K562 (cell line): ENCODE measurements around the gene SRCAP. TPM values are rescaled to one million over a fixed set of nuclear protein-coding genes. Genes with fewer than 3 reads are reported as not detected.

Experiments used
- ATAC-seq: fragments of 200-7000 bp; cut with Tn5 transposase; 3 replicates; pipeline ENCODE4 v1.9.1; 2020; ENCODE audit warnings: moderate library complexity
- BruUV-seq: library from RNA; stranded (reverse); fragments of 400-500 nt; replicated peaks from 2 replicates; lab custom pipeline; 2021; lab: Mats Ljungman, UMichigan
- CTCF ChIA-PET: fragments of 300-600 bp; formaldehyde crosslinking; extraction: SDS; loops from one replicate; lab custom pipeline; 2021; ENCODE audit warnings: low intra/inter-chr PET ratio; lab: Yijun Ruan, JAX
- POLR2A ChIA-PET: fragments of 300-600, 350-650 bp; sonication (Branson Sonifier 250); formaldehyde crosslinking; extraction: SDS; loops from one replicate; lab custom pipeline; 2021; ENCODE audit warnings: antibody characterized with exemption, inconsistent platforms; lab: Yijun Ruan, JAX
- DNase-seq, 4 experiments: peaks; one replicate each; pipeline versions ENCODE4 v3.0.0 to v3.0.0-alpha.2; 2011 to 2018; ENCODE audit warnings: low spot score in 3 of 4, mixed read lengths in 3 of 4; ENCODE audit errors: extremely low read depth in 1 of 4
- FAIRE-seq: peaks from 2 replicates; lab custom pipeline; 2011; peaks lifted over from hg19 to GRCh38; lab: Jason Lieb, UNC
- H2AFZ ChIP-seq: 2 replicates; pipeline ENCODE4 v1.6.0; 2011; ENCODE audit warnings: low read depth, low read length, control low read depth, inconsistent platforms
- H3K27ac ChIP-seq: fragments of 200-600 bp; 3 replicates; pipeline ENCODE4 v1.8.0; 2011; ENCODE audit warnings: low read depth, mild to moderate bottlenecking, control low read depth, inconsistent platforms, low read length, moderate library complexity, mixed read lengths; ENCODE audit errors: extremely low read depth
- H3K27me3 ChIP-seq, 2 experiments: fragments of 300-600 bp in 1 of 2; 2 replicates in 1 of 2; 3 replicates in 1 of 2; pipeline versions ENCODE4 v1.6.0 to v1.8.0; 2011; ENCODE audit warnings: inconsistent platforms in 2 of 2, low read length in 2 of 2, mild to moderate bottlenecking in 1 of 2, mixed read lengths in 1 of 2, moderate library complexity in 1 of 2; ENCODE audit not compliant: control insufficient read depth in 2 of 2, insufficient read depth in 2 of 2
- H3K36me3 ChIP-seq: fragments of 300-600 bp; 3 replicates; pipeline ENCODE4 v1.8.0; 2011; ENCODE audit warnings: mild to moderate bottlenecking, low read length, inconsistent platforms; ENCODE audit not compliant: control insufficient read depth, insufficient read depth
- H3K4me1 ChIP-seq, 2 experiments: fragments of 200-600 bp in 1 of 2; replicated peaks in 1 of 2; 2 replicates in 1 of 2; 3 replicates in 1 of 2; pipeline versions ENCODE4 v1.5.1 to v1.8.0; 2011; ENCODE audit warnings: inconsistent platforms in 2 of 2, low read length in 2 of 2, mild to moderate bottlenecking in 1 of 2, mixed read lengths in 1 of 2, moderate library complexity in 1 of 2; ENCODE audit not compliant: control insufficient read depth in 2 of 2, insufficient read depth in 2 of 2
- H3K4me2 ChIP-seq: 2 replicates; pipeline ENCODE4 v1.6.1; 2011; ENCODE audit warnings: low read length, control low read depth, inconsistent platforms, mixed read lengths; ENCODE audit not compliant: insufficient read depth
- H3K4me3 ChIP-seq: fragments of 200-600 bp; sonication (generic), shearing (Covaris generic); 2 replicates; pipeline ENCODE4 v1.5.1; 2016; ENCODE audit warnings: control low read depth, inconsistent platforms
- H3K79me2 ChIP-seq: fragments of 200-600 bp; 3 replicates; pipeline ENCODE4 v1.8.0; 2011; ENCODE audit warnings: low read length, inconsistent platforms; ENCODE audit not compliant: control insufficient read depth, insufficient read depth
- H3K9ac ChIP-seq, 2 experiments: 2 replicates each; pipeline versions ENCODE4 v1.6.0 to v1.6.1; 2011; ENCODE audit warnings: low read depth in 2 of 2, low read length in 2 of 2, control low read depth in 1 of 2, inconsistent platforms in 1 of 2, mild to moderate bottlenecking in 1 of 2, mixed read lengths in 1 of 2; ENCODE audit not compliant: insufficient read depth in 1 of 2
- H3K9me1 ChIP-seq: one replicate; pipeline ENCODE4 v1.6.0; 2011; ENCODE audit warnings: inconsistent platforms, mild to moderate bottlenecking, low read length, moderate library complexity; ENCODE audit not compliant: control insufficient read depth, insufficient read depth
- H3K9me3 ChIP-seq: replicated peaks from 2 replicates; pipeline ENCODE4 v1.5.1; 2011; ENCODE audit warnings: low read depth, low read length, inconsistent platforms; ENCODE audit not compliant: control insufficient read depth, insufficient read depth
- H4K20me1 ChIP-seq: replicated peaks from 2 replicates; pipeline ENCODE4 v1.6.1; 2011; ENCODE audit warnings: low read length, inconsistent platforms, mixed read lengths; ENCODE audit not compliant: control insufficient read depth, insufficient read depth
- ASH1L ChIP-seq: fragments of 450-650 bp; IDR thresholded peaks from 2 replicates; pipeline ENCODE4 v1.6.1; 2018; ENCODE audit warnings: borderline replicate concordance, mild to moderate bottlenecking, low read depth; ENCODE audit not compliant: partially characterized antibody
- FOXK1 ChIP-seq: sonication (generic); formaldehyde crosslinking; IDR thresholded peaks from 2 replicates; pipeline ENCODE4 v1.8.0; 2022; ENCODE audit warnings: missing genetic modification reagents, mild to moderate bottlenecking, borderline replicate concordance
- HES1 ChIP-seq: fragments of 450-650 bp; IDR thresholded peaks from 2 replicates; pipeline ENCODE4 v1.6.1; 2016; ENCODE audit warnings: low read depth, mild to moderate bottlenecking, moderate library complexity
- NFYB ChIP-seq: IDR thresholded peaks from 2 replicates; pipeline ENCODE4 v1.6.1; 2011; ENCODE audit warnings: mild to moderate bottlenecking, moderate library complexity; ENCODE audit not compliant: insufficient read length; ENCODE audit errors: extremely low read depth
- PRPF4 ChIP-seq: fragments of 200-400 bp; formaldehyde crosslinking; IDR thresholded peaks from one replicate; pipeline ENCODE4 v1.6.1; 2017; ENCODE audit warnings: low read length, low read depth, mild to moderate bottlenecking; ENCODE audit not compliant: insufficient read depth, poor library complexity, severe bottlenecking
- SFPQ ChIP-seq: fragments of 200-400 bp; formaldehyde crosslinking; IDR thresholded peaks from 2 replicates; pipeline ENCODE4 v1.6.1; 2017; ENCODE audit warnings: mild to moderate bottlenecking, low read depth, low read length, moderate library complexity
- SP1 ChIP-seq: sonication (generic); formaldehyde crosslinking; IDR thresholded peaks from 2 replicates; pipeline ENCODE4 v1.8.1; 2022; ENCODE audit warnings: mild to moderate bottlenecking, missing genetic modification reagents
- TARDBP ChIP-seq: fragments of 450-650 bp; IDR thresholded peaks from 2 replicates; pipeline ENCODE4 v1.6.1; 2016
- ZNF121 ChIP-seq: sonication (generic); formaldehyde crosslinking; conservative IDR thresholded peaks from 2 replicates; pipeline ENCODE4 v1.8.0; 2022; ENCODE audit warnings: missing genetic modification reagents
- ZNF436 ChIP-seq: fragments of 250-450, 450-650 bp; sonication (Bioruptor Pico); formaldehyde crosslinking; IDR thresholded peaks from 2 replicates; pipeline ENCODE4 v1.7.0; 2020; ENCODE audit warnings: mild to moderate bottlenecking
- ZNF507 ChIP-seq: conservative IDR thresholded peaks from 2 replicates; pipeline ENCODE4 v1.6.1; 2017; ENCODE audit warnings: missing genetic modification characterization, missing compliant biosample characterization
- ZNF592 ChIP-seq: fragments of 450-650 bp; IDR thresholded peaks from 2 replicates; pipeline ENCODE4 v1.6.1; 2017; ENCODE audit warnings: antibody characterized with exemption, mild to moderate bottlenecking
- ZNF75A ChIP-seq: fragments of 450-650 bp; formaldehyde crosslinking; IDR thresholded peaks from 2 replicates; pipeline ENCODE4 v1.4.0; 2020; ENCODE audit warnings: mild to moderate bottlenecking
- ZNF764 ChIP-seq: fragments of 250-450 bp; sonication (Bioruptor Pico); IDR thresholded peaks from 2 replicates; pipeline ENCODE4 v1.4.0; 2020; ENCODE audit warnings: low read depth, mild to moderate bottlenecking, moderate library complexity
- WGBS: fragments of 100-300 bp; shearing (Covaris generic); methylation state at CpG from one replicate; pipeline ENCODE4 v1.1.6; 2016; ENCODE audit warnings: low coverage, mixed read lengths; ENCODE audit not compliant: insufficient coverage; ENCODE audit errors: missing lambda C conversion rate; 5-methylcytosine and 5-hydroxymethylcytosine counted together
- in situ Hi-C: fragments of 300-500 bp; cut with MboI; formaldehyde crosslinking; loops from 4 replicates; pipeline ENCODE4 v1.15.0; 2018; ENCODE audit warnings: inconsistent platforms, mixed read lengths
- intact Hi-C: fragments of 100-400 bp; cut with micrococcal nuclease; formaldehyde crosslinking; loops from 2 replicates; pipeline ENCODE4 v1.14.2; 2022
- polyA plus RNA-seq, 8 experiments: library from polyadenylated mRNA; depleted of rRNA in 4 of 8; stranded (reverse) in 5 of 8; unstranded in 3 of 8; fragments of >200 nt; fragmentation: Nextera tagmentation in 2 of 8; fragmentation: Illumina TruSeq in 1 of 8; extraction: Ambion mirVana in 2 of 8; extraction: Trizol in 1 of 8; gene quantifications; 2 replicates each; pipeline versions ENCODE4 v1.2.1 to v1.2.3, GENCODE V29; 2011 to 2014; ENCODE audit warnings: inconsistent platforms in 1 of 8, missing spikeins in 1 of 8
- total RNA-seq, 7 experiments: library from RNA; depleted of rRNA in 6 of 7; stranded (reverse); fragments of >200 nt in 6 of 7; fragmentation: Illumina TruSeq in 2 of 7; extraction: Trizol in 2 of 7; gene quantifications; 2 replicates each; pipeline versions ENCODE4 v1.2.1 to v1.2.3, GENCODE V29; 2011 to 2021; ENCODE audit warnings: low replicate concordance in 1 of 7

Gene SRCAP
- total and polyA plus RNA-seq, 9 of the 15 experiments (the other 6 are each of a cell fraction or from before 2014, with no cell fraction given) = 0.21 to 62.6 (median 5.8) TPM

GRCh38 chr16:30775392-30776188 lies 76.6 kb downstream of the SRCAP start:
- Histone ChIP-seq H3K4me2 (peak overlapping the region; percentile 95), H3K27ac (peak overlapping the region; percentile 94), H3K9ac (peak overlapping the region; percentile 97 to 98), H3K9me1 (no peaks in the 10 kb centered on the region), H3K79me2 (peaks cover 33% of the 10 kb centered on the region), H3K27me3 (no peaks in the 10 kb centered on the region), H3K36me3 (peaks cover 52% of the 10 kb centered on the region; the same call in 2 of the 3 replicates), H2AFZ (peak overlapping the region; percentile 41), H4K20me1 (peaks cover 5% of the 10 kb centered on the region; the same call in 1 of the 2 replicates), H3K4me1 (peaks cover 27 to 49% of the 10 kb centered on the region in 2 experiments), H3K4me3 (peak overlapping the region; percentile 66), H3K9me3 (no peaks in the 10 kb centered on the region)
- BruUV-seq = TSS peak; percentile 71
- ATAC-seq = peak; percentile 84
- intact Hi-C loops = loop anchor here (5.0 to 10.0 kb wide), 2 partner anchors 61 to 147 kb away; partner anchors contain the start of gene FBXL19
- under 1% methylated on average over 63 of the region's 81 CpGs for WGBS
- peak; percentile 90 for FAIRE-seq
- in situ Hi-C loops = no loop called here
- peak; percentile 86 to 93 (median 90) for DNase-seq
- POLR2A ChIA-PET = interaction anchor here (0.6 to 2.6 kb wide), 14 partner anchors 10 to 676 kb away, joined by 3 to 19 read pairs (median 4); partner anchors contain the start of genes PHKG2 and ZNF629
- CTCF ChIA-PET = no interaction called here
- no peak for TF ChIP-seq FOXK1 (CRISPR knock-in tag)
- TF ChIP-seq ZNF592 = peak; percentile 65
- no peak for TF ChIP-seq SFPQ
- no peak for TF ChIP-seq ASH1L
- TF ChIP-seq TARDBP = peak; percentile 26; the same call in 1 of the 2 replicates
- TF ChIP-seq SP1 (CRISPR knock-in tag) = peak; percentile 65
- peak; percentile 67; the same call in 1 of the 2 replicates for TF ChIP-seq ZNF436
- peak; percentile 60; the same call in 1 of the 2 replicates for TF ChIP-seq ZNF764 (CRISPR knock-in tag)
- no peak for TF ChIP-seq HES1
- TF ChIP-seq NFYB = no peak
- TF ChIP-seq ZNF75A = 0 out of 2 replicates have a peak, but pooled peaks have one; percentile 26
- peak; percentile 67 for TF ChIP-seq PRPF4
- no peak for TF ChIP-seq ZNF121 (CRISPR knock-in tag)
- TF ChIP-seq ZNF507 (tag) = no peak
